Neutrophil (primary cell): ENCODE measurements around the gene BCCIP.

Experiments used
- H3K27ac ChIP-seq: fragments of 200-600 bp; sonication (generic); 2 replicates; pipeline ENCODE4 v1.5.1; 2016; ENCODE audit warnings: mild to moderate bottlenecking, moderate library complexity
- H3K27me3 ChIP-seq: fragments of 200-600 bp; sonication (generic); 2 replicates; pipeline ENCODE4 v1.6.0; 2016; ENCODE audit warnings: mild to moderate bottlenecking
- H3K36me3 ChIP-seq: fragments of 200-600 bp; sonication (generic); 2 replicates; pipeline ENCODE4 v1.5.1; 2017
- H3K4me1 ChIP-seq, 2 experiments: fragments of 200-600 bp in 1 of 2; sonication (generic) in 1 of 2; 1 replicate in 1 of 2; 2 replicates in 1 of 2; pipeline versions ENCODE4 v1.5.1 to v1.6.1; 2013 to 2016; ENCODE audit warnings: low read depth in 1 of 2, low read length in 1 of 2, mild to moderate bottlenecking in 1 of 2, moderate library complexity in 1 of 2; ENCODE audit not compliant: control insufficient read depth in 1 of 2, insufficient read depth in 1 of 2
- H3K4me3 ChIP-seq, 2 experiments: fragments of 200-600 bp in 1 of 2; sonication (generic) in 1 of 2; 1 replicate in 1 of 2; 2 replicates in 1 of 2; pipeline ENCODE4 v1.5.1; 2013 to 2016; ENCODE audit warnings: low read depth in 1 of 2, low read length in 1 of 2, mild to moderate bottlenecking in 1 of 2, moderate library complexity in 1 of 2
- H3K9me3 ChIP-seq: fragments of 200-600 bp; sonication (generic); 2 replicates; pipeline ENCODE4 v1.5.1; 2016
- TF ChIP-seq, protein P1 (sequence below): fragments of 200-600 bp; sonication (generic); IDR thresholded peaks from 2 replicates; pipeline ENCODE4 v1.5.1; 2016; ENCODE audit warnings: antibody characterized with exemption

BCCIP gene

DNA sequence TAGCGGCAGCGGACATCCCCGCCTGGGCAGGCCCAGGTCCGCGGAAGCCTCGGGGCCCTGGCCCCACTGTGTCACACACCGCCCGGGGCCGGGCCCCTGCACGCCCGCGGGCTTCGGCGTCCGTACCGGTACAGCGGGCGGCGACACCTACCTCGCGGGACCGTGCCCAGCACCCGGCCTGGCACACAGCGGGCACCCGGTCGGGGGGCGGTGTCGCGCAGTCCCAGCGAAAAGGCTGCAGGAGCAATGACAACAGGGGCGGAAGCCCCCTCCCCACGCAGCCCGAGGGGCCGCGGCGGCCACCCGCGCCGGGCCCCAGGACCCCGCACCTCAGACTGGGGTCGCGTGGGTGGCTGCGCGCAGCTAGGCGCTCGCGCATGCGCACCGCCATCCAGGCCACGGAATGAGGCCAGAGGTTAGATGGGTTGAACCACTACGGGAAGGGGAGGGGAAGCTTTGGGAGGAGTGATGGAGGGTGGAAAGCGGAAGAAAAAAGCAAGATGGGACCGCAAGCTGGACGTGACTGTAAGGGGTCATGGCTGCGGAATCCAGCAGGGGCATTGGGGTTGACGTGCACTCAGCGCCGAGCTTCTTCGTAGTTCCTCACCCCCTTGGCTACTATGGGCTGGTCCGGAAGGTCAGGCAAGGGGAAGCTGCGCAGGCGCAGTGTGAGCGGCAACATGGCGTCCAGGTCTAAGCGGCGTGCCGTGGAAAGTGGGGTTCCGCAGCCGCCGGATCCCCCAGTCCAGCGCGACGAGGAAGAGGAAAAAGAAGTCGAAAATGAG lies at the start of gene BCCIP, which contains the start of gene UROS:
Gene BCCIP (plus strand): TSS at position 669 of the 785 bp plus-strand sequence. CDS start 12 bp downstream, at position 681.
Gene UROS (minus strand): TSS at position 381 of the 785 bp plus-strand sequence. CDS start 6,759 bp downstream, outside the sequence.
- H3K27me3 ChIP-seq = no peaks in the 10 kb centered on the region
- TF ChIP-seq, protein P1, sequence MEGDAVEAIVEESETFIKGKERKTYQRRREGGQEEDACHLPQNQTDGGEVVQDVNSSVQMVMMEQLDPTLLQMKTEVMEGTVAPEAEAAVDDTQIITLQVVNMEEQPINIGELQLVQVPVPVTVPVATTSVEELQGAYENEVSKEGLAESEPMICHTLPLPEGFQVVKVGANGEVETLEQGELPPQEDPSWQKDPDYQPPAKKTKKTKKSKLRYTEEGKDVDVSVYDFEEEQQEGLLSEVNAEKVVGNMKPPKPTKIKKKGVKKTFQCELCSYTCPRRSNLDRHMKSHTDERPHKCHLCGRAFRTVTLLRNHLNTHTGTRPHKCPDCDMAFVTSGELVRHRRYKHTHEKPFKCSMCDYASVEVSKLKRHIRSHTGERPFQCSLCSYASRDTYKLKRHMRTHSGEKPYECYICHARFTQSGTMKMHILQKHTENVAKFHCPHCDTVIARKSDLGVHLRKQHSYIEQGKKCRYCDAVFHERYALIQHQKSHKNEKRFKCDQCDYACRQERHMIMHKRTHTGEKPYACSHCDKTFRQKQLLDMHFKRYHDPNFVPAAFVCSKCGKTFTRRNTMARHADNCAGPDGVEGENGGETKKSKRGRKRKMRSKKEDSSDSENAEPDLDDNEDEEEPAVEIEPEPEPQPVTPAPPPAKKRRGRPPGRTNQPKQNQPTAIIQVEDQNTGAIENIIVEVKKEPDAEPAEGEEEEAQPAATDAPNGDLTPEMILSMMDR = peak; percentile 11
- peaks cover 23 to 24% of the 10 kb centered on the region in 2 experiments for H3K4me1 ChIP-seq
- H3K9me3 ChIP-seq = no peaks in the 10 kb centered on the region
- H3K36me3 ChIP-seq = peaks cover 2% of the 10 kb centered on the region
- H3K27ac ChIP-seq = peak within 1 kb of the TSS; percentile 90
- peak within 1 kb of the TSS; percentile 94 to 100 for H3K4me3 ChIP-seq

DNA sequence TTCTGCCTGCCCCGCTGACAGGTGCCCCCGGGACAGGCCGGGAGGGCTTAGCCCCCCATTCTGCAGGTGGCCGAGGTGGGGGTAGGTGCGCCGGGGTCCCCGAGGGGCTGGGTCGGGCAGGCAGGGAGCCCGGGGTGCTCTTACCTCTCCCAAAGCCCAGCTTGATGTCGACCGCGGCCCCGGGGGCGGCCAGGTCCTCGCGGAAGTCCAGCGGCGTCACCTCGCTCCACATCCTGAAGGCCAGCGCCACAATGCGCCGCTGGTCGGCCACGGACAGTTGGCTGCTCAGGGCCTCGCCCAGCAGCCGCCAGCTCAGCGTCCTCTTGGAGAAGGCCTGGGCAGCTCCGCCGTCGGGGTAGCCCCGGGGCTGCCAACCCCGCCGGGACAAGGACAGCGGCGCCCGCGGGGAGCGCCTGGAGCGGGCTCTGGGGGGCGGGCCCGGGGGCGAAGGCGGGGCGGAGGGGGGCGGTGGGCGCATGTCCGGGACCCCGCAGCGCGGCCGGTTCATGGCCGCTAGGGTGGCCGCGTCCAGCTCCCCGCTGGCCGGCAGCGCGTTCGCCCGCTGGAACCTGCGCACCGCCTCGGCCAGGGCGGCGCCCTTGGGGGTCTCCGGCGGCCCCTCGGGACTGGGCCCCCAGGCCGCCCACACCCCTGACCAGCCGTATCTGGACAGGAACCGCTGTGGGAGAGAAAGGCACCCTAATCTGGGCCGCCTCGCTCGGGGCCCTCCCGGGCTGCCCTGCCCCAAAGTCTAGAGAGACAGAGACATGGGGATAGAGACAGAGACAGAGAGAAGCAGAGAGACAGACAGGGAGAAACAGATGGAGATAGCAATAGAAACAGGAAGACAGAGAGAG lies 49.4 kb upstream of the BCCIP start:
- Histone ChIP-seq H3K27ac (no peak overlapping the region), H3K9me3 (no peaks in the 10 kb centered on the region)
- TF ChIP-seq, protein P1 = no peak

DNA sequence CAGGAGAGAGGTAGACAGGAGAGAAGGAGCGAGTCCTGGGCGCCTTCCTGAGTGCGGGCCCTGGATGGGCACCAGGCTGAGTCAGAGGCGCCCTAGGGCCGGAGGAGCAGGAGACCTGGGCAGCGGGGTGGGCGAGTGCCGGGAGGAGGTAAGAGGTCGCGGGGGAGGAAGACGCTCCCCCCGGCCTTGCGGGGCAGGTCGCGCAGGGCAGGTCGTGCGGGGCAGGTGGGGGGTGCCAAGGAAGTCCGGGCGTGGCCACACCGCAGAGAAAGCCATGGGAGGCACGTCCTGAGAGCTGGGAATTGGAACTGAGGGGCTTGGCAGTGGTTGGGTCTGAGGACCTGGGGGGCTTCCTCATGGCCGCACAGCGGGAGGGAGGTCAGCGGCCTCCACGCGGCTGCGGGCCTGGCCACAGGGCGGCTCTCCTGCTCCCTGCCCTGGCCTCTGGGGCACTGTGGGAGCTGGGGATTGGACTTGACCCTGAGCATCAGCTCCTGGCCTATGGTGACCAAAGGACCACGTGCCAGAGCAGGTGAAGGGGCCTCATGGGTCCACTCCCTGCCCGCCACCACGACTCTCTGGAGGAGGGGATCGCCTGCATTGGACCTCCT lies 48.7 kb upstream of the BCCIP start:
- TF ChIP-seq, protein P1 = no peak
- Histone ChIP-seq H3K4me3 (no peak overlapping the region), H3K4me1 (no peaks in the 10 kb centered on the region), H3K9me3 (no peaks in the 10 kb centered on the region), H3K27me3 (peaks cover 25% of the 10 kb centered on the region), H3K36me3 (no peaks in the 10 kb centered on the region), H3K27ac (no peak overlapping the region)

More for the DNA sequence above, 49.4 kb upstream of the BCCIP start:
- Histone ChIP-seq H3K4me1 (no peaks in the 10 kb centered on the region), H3K36me3 (peaks cover 6% of the 10 kb centered on the region), H3K27me3 (peaks cover 25% of the 10 kb centered on the region), H3K4me3 (no peak overlapping the region)

DNA sequence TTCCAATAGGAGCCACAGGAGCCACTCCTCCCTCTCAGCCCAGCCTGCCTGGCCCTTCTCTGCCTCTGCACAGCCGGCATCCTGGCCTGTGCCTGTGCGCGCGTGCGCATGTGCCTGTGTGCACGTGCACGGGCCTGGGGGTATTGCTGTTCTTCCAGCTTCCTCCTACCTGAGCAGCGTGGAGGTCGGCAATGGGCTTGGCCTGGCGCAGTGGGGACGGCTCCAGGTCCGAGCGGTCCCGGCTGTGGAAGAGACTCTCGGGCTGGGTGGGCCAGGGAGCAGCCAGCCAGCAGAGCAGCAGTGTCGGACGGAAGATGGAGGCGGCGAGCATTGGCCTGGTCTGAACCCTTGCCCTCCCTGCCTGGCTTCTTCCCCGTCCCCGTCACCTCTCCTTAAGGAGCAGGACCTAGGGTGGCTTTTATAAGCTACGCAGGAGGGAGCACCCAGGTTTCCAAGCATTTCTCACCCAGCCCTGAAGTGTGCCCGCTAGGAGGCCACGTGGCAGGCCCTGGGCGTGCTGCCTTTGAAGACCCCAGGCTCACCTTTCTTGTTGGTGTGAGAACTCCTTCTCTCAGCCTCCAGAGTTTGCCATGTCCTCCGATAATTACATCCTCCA lies 47.7 kb upstream of the BCCIP start, which contains the start of gene MMP21:
Gene MMP21 (minus strand): TSS at position 331 of the 616 bp plus-strand sequence. CDS start 0 bp downstream, at position 331.
- TF ChIP-seq, protein P1 = no peak
- H3K27ac ChIP-seq = no peak within 1 kb of the TSS
- peaks cover 25% of the 10 kb centered on the region for H3K27me3 ChIP-seq
- H3K36me3 ChIP-seq = no peaks in the 10 kb centered on the region
- no peaks in the 10 kb centered on the region for H3K9me3 ChIP-seq
- H3K4me3 ChIP-seq = no peak within 1 kb of the TSS
- H3K4me1 ChIP-seq = no peaks in the 10 kb centered on the region

DNA sequence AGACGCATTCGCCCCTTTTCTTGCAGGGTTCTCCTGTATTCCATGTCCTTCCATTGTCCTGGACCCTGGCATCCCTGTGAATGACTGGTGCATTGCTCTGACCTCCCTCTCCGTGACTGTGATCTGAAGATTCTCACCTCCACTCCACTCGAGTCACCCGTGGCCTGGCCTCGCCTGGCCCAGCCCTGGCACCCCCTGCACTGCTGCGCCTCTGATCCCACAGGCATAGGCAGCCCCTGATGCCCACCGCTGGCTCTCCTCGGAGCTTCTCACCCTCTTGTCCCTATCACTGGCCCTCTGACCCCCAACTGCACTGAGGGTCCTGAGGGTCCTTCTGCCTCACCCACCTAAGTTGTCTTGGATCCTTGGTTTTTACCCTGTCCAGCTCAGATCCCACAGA lies 45.5 kb upstream of the BCCIP start:
- Histone ChIP-seq H3K27me3 (peaks cover 25% of the 10 kb centered on the region), H3K36me3 (no peaks in the 10 kb centered on the region), H3K4me1 (no peaks in the 10 kb centered on the region), H3K9me3 (no peaks in the 10 kb centered on the region), H3K27ac (no peak overlapping the region), H3K4me3 (no peak overlapping the region)
- TF ChIP-seq, protein P1 = no peak
